MM.1S (cell line): ENCODE results near the gene C11orf91.
A peak's percentile ranks its signal among the peaks of the same experiment; 100 is the strongest.

Source experiments
- DNase-seq: peaks from one replicate; pipeline ENCODE4 v3.0.0-alpha.2; 2015
- H2AFZ ChIP-seq: fragments of 300-600 bp; sonication (generic); 2 replicates; pipeline ENCODE4 v1.6.0; 2016; ENCODE audit warnings: antibody characterized with exemption, low read length
- H3F3A ChIP-seq: fragments of 300-600 bp; sonication (generic); 2 replicates; pipeline ENCODE4 v1.6.1; 2016; ENCODE audit warnings: mild to moderate bottlenecking, antibody characterized with exemption, low read length, moderate library complexity, mixed read lengths; ENCODE audit not compliant: insufficient read depth
- H3K27ac ChIP-seq: fragments of 300-600 bp; sonication (generic); 2 replicates; pipeline ENCODE4 v1.5.1; 2016; ENCODE audit warnings: mild to moderate bottlenecking, low read length
- H3K27me3 ChIP-seq: fragments of 300-600 bp; sonication (generic); replicated peaks from 2 replicates; pipeline ENCODE4 v1.6.0; 2016; ENCODE audit warnings: low read length; ENCODE audit not compliant: insufficient read depth
- H3K36me3 ChIP-seq: fragments of 300-600 bp; sonication (generic); replicated peaks from 2 replicates; pipeline ENCODE4 v1.6.1; 2016; ENCODE audit warnings: mild to moderate bottlenecking, low read length, mixed read lengths; ENCODE audit not compliant: insufficient read depth
- H3K4me1 ChIP-seq: fragments of 300-600 bp; sonication (generic); 2 replicates; pipeline ENCODE4 v1.6.1; 2016; ENCODE audit warnings: low read length, mixed read lengths
- H3K4me2 ChIP-seq: fragments of 300-600 bp; sonication (generic); 2 replicates; pipeline ENCODE4 v1.6.0; 2016; ENCODE audit warnings: low read depth, low read length
- H3K4me3 ChIP-seq: fragments of 300-600 bp; sonication (generic); 2 replicates; pipeline ENCODE4 v1.5.1; 2016; ENCODE audit warnings: low read length, mixed read lengths
- H3K79me2 ChIP-seq: fragments of 300-600 bp; sonication (generic); 2 replicates; pipeline ENCODE4 v1.6.1; 2016; ENCODE audit warnings: mixed run types, low read length, mixed read lengths
- H3K9ac ChIP-seq: fragments of 300-600 bp; sonication (generic); 2 replicates; pipeline ENCODE4 v1.6.1; 2016; ENCODE audit warnings: low read length, mixed read lengths
- H3K9me2 ChIP-seq: fragments of 300-600 bp; sonication (generic); replicated peaks from 2 replicates; pipeline ENCODE4 v1.6.1; 2016; ENCODE audit warnings: mild to moderate bottlenecking, low read length, mixed read lengths; ENCODE audit not compliant: insufficient read depth
- H3K9me3 ChIP-seq: fragments of 300-600 bp; sonication (generic); replicated peaks from 2 replicates; pipeline ENCODE4 v1.6.1; 2016; ENCODE audit warnings: mild to moderate bottlenecking, low read length, mixed read lengths; ENCODE audit not compliant: insufficient read depth
- H4K20me1 ChIP-seq: fragments of 300-600 bp; sonication (generic); 2 replicates; pipeline ENCODE4 v1.6.1; 2016; ENCODE audit warnings: mild to moderate bottlenecking, low read length, moderate library complexity, mixed read lengths; ENCODE audit not compliant: insufficient read depth
- EZH2 ChIP-seq: fragments of 300-600 bp; sonication (generic); optimal IDR thresholded peaks from 2 replicates; pipeline ENCODE3; 2017; ENCODE audit warnings: low read depth, mild to moderate bottlenecking, antibody characterized with exemption, low read length, mixed read lengths
- EZH2phosphoT487 ChIP-seq: fragments of 300-600 bp; sonication (generic); IDR thresholded peaks from 2 replicates; pipeline ENCODE4 v1.6.1; 2018; ENCODE audit warnings: antibody characterized with exemption, low read length
- TF ChIP-seq, protein P1 (sequence below): fragments of 300-600 bp; sonication (generic); IDR thresholded peaks from 2 replicates; pipeline ENCODE4 v1.5.1; 2016; ENCODE audit warnings: antibody characterized with exemption, low read length, mixed read lengths

C11orf91 gene

GRCh38 chr11:33742249-33742851 is 41.7 kb upstream of the C11orf91 start:
- Histone ChIP-seq H3K9me2 (no peaks in the 10 kb centered on the region), H3K27me3 (no peaks in the 10 kb centered on the region), H3K27ac (no peak overlapping the region), H3K79me2 (no peaks in the 10 kb centered on the region), H4K20me1 (no peaks in the 10 kb centered on the region), H3K4me2 (no peak overlapping the region), H3K36me3 (peaks cover 5% of the 10 kb centered on the region; the same call in 1 of the 2 replicates), H3K4me3 (no peak overlapping the region), H3K9ac (no peak overlapping the region), H3K4me1 (0 out of 2 replicates have a peak, but pooled peaks cover 3% of the 10 kb centered on the region), H3F3A (0 out of 2 replicates have a peak, but pooled peaks cover 7% of the 10 kb centered on the region), H2AFZ (no peak overlapping the region), H3K9me3 (no peaks in the 10 kb centered on the region)
- TF ChIP-seq, protein P1, sequence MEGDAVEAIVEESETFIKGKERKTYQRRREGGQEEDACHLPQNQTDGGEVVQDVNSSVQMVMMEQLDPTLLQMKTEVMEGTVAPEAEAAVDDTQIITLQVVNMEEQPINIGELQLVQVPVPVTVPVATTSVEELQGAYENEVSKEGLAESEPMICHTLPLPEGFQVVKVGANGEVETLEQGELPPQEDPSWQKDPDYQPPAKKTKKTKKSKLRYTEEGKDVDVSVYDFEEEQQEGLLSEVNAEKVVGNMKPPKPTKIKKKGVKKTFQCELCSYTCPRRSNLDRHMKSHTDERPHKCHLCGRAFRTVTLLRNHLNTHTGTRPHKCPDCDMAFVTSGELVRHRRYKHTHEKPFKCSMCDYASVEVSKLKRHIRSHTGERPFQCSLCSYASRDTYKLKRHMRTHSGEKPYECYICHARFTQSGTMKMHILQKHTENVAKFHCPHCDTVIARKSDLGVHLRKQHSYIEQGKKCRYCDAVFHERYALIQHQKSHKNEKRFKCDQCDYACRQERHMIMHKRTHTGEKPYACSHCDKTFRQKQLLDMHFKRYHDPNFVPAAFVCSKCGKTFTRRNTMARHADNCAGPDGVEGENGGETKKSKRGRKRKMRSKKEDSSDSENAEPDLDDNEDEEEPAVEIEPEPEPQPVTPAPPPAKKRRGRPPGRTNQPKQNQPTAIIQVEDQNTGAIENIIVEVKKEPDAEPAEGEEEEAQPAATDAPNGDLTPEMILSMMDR, result peak; percentile 45
- TF ChIP-seq EZH2 (no peak), EZH2phosphoT487 (no peak)
- peak; percentile 48 for DNase-seq

DNA sequence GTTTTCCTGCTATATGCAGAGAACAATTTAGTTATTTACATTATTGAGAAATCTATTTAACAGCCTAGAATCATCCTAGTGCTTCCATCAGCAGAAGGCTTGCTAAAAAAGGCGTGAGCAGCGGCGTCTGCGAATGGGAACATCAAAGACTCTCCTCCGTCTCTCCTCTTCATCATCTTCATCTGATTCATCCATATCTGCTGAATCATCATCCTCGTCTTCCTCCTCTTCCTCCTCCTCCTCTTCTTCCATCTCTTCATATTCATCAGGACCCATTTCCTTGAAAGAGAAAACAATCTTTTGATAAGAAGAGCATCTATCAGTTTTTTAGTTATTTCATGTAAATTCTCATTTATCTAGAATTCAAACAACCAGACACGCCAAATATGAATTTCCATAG is 41.2 kb upstream of the C11orf91 start:
- TF ChIP-seq EZH2phosphoT487 (no peak), EZH2 (no peak)
- TF ChIP-seq, protein P1, result no peak
- Histone ChIP-seq H3K79me2 (no peaks in the 10 kb centered on the region), H2AFZ (no peak overlapping the region), H3K4me2 (no peak overlapping the region), H3K9me3 (no peaks in the 10 kb centered on the region), H3K36me3 (peaks cover 5% of the 10 kb centered on the region; the same call in 1 of the 2 replicates), H3K9ac (no peak overlapping the region), H4K20me1 (no peaks in the 10 kb centered on the region), H3K9me2 (no peaks in the 10 kb centered on the region), H3K4me3 (no peak overlapping the region), H3K27ac (no peak overlapping the region), H3F3A (peaks cover 10% of the 10 kb centered on the region; the same call in 1 of the 2 replicates), H3K4me1 (0 out of 2 replicates have a peak, but pooled peaks cover 5% of the 10 kb centered on the region), H3K27me3 (no peaks in the 10 kb centered on the region)
- no peak for DNase-seq

GRCh38 chr11:33737362-33737821 is 36.8 kb upstream of the C11orf91 start:
- no peak overlapping the region for H3K4me2 ChIP-seq
- H3K4me1 ChIP-seq, result peaks cover 19% of the 10 kb centered on the region
- H3F3A ChIP-seq, result peaks cover 24% of the 10 kb centered on the region
- DNase-seq, result no peak
- no peak overlapping the region for H3K9ac ChIP-seq
- no peaks in the 10 kb centered on the region for H3K9me2 ChIP-seq
- peaks cover 8% of the 10 kb centered on the region; the same call in 1 of the 2 replicates for H3K36me3 ChIP-seq
- H4K20me1 ChIP-seq, result 0 out of 2 replicates have a peak, but pooled peaks cover 6% of the 10 kb centered on the region
- H3K27ac ChIP-seq, result no peak overlapping the region
- H3K4me3 ChIP-seq, result no peak overlapping the region
- no peak overlapping the region for H2AFZ ChIP-seq
- H3K9me3 ChIP-seq, result no peaks in the 10 kb centered on the region
- H3K27me3 ChIP-seq, result no peaks in the 10 kb centered on the region
- H3K79me2 ChIP-seq, result peaks cover 30% of the 10 kb centered on the region
- TF ChIP-seq EZH2phosphoT487, result no peak
- TF ChIP-seq, protein P1, result no peak
- TF ChIP-seq EZH2, result no peak
